Hepatocyte (in vitro differentiated cells): ENCODE data around the gene DCTPP1. TPM values are rescaled to one million over a fixed set of nuclear protein-coding genes. Genes with fewer than 3 reads are reported as not detected.

Experiments
- DNase-seq: peaks from one replicate; pipeline ENCODE4 v3.0.0-alpha.2; 2016; ENCODE audit warnings: low spot score
- H2AFZ ChIP-seq: fragments of 200-600 bp; sonication (generic); 2 replicates; pipeline ENCODE4 v1.6.0; 2016; ENCODE audit warnings: antibody characterized with exemption, mild to moderate bottlenecking
- H3K27ac ChIP-seq: fragments of 200-600 bp; sonication (generic); 2 replicates; pipeline ENCODE4 v1.5.1; 2016; ENCODE audit warnings: mild to moderate bottlenecking
- H3K27me3 ChIP-seq: fragments of 200-600 bp; sonication (generic); 2 replicates; pipeline ENCODE4 v1.6.1; 2016
- H3K36me3 ChIP-seq: fragments of 200-600 bp; sonication (generic); replicated peaks from 2 replicates; pipeline ENCODE4 v1.5.1; 2016; ENCODE audit warnings: low read depth; ENCODE audit not compliant: insufficient read depth
- H3K4me1 ChIP-seq: fragments of 200-600 bp; sonication (generic); 2 replicates; pipeline ENCODE4 v1.5.1; 2016; ENCODE audit warnings: mild to moderate bottlenecking, moderate library complexity; ENCODE audit not compliant: insufficient read depth
- H3K4me2 ChIP-seq: fragments of 200-600 bp; sonication (generic); 2 replicates; pipeline ENCODE4 v1.6.0; 2016
- H3K4me3 ChIP-seq: fragments of 200-600 bp; sonication (generic); 2 replicates; pipeline ENCODE4 v1.5.1; 2016; ENCODE audit warnings: mild to moderate bottlenecking
- H3K79me2 ChIP-seq: fragments of 200-600 bp; sonication (generic); 2 replicates; pipeline ENCODE4 v1.6.0; 2017; ENCODE audit warnings: mild to moderate bottlenecking
- H3K9me2 ChIP-seq: fragments of 200-600 bp; sonication (generic); replicated peaks from 2 replicates; pipeline ENCODE4 v1.6.0; 2017; ENCODE audit warnings: mild to moderate bottlenecking; ENCODE audit not compliant: insufficient read depth
- H3K9me3 ChIP-seq: fragments of 200-600 bp; sonication (generic); 2 replicates; pipeline ENCODE4 v1.5.1; 2016; ENCODE audit warnings: low read depth, mild to moderate bottlenecking
- H4K20me1 ChIP-seq: fragments of 200-600 bp; sonication (generic); 2 replicates; pipeline ENCODE4 v1.6.0; 2016; ENCODE audit warnings: mild to moderate bottlenecking; ENCODE audit not compliant: insufficient read depth, poor library complexity, severe bottlenecking
- EZH2 ChIP-seq: fragments of 200-600 bp; sonication (generic); IDR thresholded peaks from 2 replicates; pipeline ENCODE4 v1.6.1; 2016; ENCODE audit warnings: antibody characterized with exemption, mild to moderate bottlenecking, borderline replicate concordance
- EZH2phosphoT487 ChIP-seq: fragments of 200-600 bp; sonication (generic); IDR thresholded peaks from one replicate; pipeline ENCODE4 v1.6.1; 2018; ENCODE audit warnings: antibody characterized with exemption, mild to moderate bottlenecking, low read depth, moderate library complexity; ENCODE audit not compliant: unreplicated experiment, severe bottlenecking
- WGBS: methylation state at CpG from one replicate; pipeline ENCODE4 v1.1.6; 2016; ENCODE audit warnings: low lambda C conversion rate; ENCODE audit errors: missing lambda C conversion rate; 5-methylcytosine and 5-hydroxymethylcytosine counted together
- polyA plus RNA-seq: library from polyadenylated mRNA; unstranded; fragments of >200 nt; fragmentation: Nextera tagmentation; extraction: Ambion mirVana; gene quantifications from 2 replicates; pipeline ENCODE4 v1.2.1, GENCODE V29; 2016
- total RNA-seq: library from RNA; depleted of rRNA; stranded (reverse); fragments of >200 nt; gene quantifications from 2 replicates; pipeline ENCODE4 v1.2.3, GENCODE V29; 2014
- TF ChIP-seq, protein P1 (sequence below): fragments of 200-600 bp; sonication (generic); IDR thresholded peaks from 2 replicates; pipeline ENCODE4 v1.5.1; 2016; ENCODE audit warnings: antibody characterized with exemption, mild to moderate bottlenecking; ENCODE audit not compliant: poor library complexity

The DCTPP1 gene
- total and polyA plus RNA-seq, 2 experiments from 2014 or later, result 25.9 to 36.3 TPM

GRCh38 chr16:30381291-30382041, 48.4 kb downstream of the DCTPP1 start:
- no peak for DNase-seq

DNA sequence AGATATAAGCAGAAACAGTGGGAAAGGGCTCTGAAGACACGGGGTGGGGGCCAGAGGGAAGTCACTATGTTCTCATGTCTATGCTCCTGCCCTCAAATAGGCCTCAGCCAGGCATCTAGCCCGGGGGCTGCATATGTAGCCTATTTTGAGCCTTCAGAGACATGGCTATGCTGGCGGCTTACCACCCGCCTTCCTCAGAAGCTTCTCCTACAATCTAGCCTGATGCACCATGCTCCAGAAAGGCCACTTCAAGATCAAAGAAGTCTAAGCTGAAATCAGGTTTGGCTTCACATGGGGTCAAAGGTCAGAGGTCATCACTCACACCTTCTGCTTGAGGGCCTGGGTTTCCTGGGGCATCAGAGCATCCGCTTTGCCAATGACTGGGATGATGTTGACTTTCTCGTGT, 49.0 kb downstream of the DCTPP1 start:
- Histone ChIP-seq H3K9me2 (no peaks in the 10 kb centered on the region), H3K4me1 (peaks cover 11% of the 10 kb centered on the region), H2AFZ (no peak overlapping the region), H3K79me2 (peaks cover 6% of the 10 kb centered on the region), H3K4me2 (no peak overlapping the region), H3K9me3 (no peaks in the 10 kb centered on the region), H3K4me3 (no peak overlapping the region), H3K27me3 (no peaks in the 10 kb centered on the region), H3K27ac (no peak overlapping the region), H3K36me3 (no peaks in the 10 kb centered on the region), H4K20me1 (no peaks in the 10 kb centered on the region)
- no peak for TF ChIP-seq EZH2phosphoT487
- TF ChIP-seq, protein P1, sequence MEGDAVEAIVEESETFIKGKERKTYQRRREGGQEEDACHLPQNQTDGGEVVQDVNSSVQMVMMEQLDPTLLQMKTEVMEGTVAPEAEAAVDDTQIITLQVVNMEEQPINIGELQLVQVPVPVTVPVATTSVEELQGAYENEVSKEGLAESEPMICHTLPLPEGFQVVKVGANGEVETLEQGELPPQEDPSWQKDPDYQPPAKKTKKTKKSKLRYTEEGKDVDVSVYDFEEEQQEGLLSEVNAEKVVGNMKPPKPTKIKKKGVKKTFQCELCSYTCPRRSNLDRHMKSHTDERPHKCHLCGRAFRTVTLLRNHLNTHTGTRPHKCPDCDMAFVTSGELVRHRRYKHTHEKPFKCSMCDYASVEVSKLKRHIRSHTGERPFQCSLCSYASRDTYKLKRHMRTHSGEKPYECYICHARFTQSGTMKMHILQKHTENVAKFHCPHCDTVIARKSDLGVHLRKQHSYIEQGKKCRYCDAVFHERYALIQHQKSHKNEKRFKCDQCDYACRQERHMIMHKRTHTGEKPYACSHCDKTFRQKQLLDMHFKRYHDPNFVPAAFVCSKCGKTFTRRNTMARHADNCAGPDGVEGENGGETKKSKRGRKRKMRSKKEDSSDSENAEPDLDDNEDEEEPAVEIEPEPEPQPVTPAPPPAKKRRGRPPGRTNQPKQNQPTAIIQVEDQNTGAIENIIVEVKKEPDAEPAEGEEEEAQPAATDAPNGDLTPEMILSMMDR, result no peak
- no peak for TF ChIP-seq EZH2
- 91% methylated on average over 6 of the region's 6 CpGs for WGBS
- DNase-seq, result no peak

More at GRCh38 chr16:30381291-30382041, 48.4 kb downstream of the DCTPP1 start:
- no peaks in the 10 kb centered on the region for H3K27me3 ChIP-seq
- no peak overlapping the region for H2AFZ ChIP-seq
- no peaks in the 10 kb centered on the region for H3K9me2 ChIP-seq
- H4K20me1 ChIP-seq, result no peaks in the 10 kb centered on the region
- H3K4me3 ChIP-seq, result no peak overlapping the region
- no peak overlapping the region for H3K4me2 ChIP-seq
- no peaks in the 10 kb centered on the region for H3K36me3 ChIP-seq
- peaks cover 11% of the 10 kb centered on the region for H3K4me1 ChIP-seq
- no peak for TF ChIP-seq EZH2
- TF ChIP-seq EZH2phosphoT487, result no peak
- 89% methylated on average over 13 of the region's 13 CpGs for WGBS
- H3K27ac ChIP-seq, result no peak overlapping the region
- H3K79me2 ChIP-seq, result peaks cover 6% of the 10 kb centered on the region
- no peaks in the 10 kb centered on the region for H3K9me3 ChIP-seq

GRCh38 chr16:30380072-30380802, 49.6 kb downstream of the DCTPP1 start:
- H4K20me1 ChIP-seq, result no peaks in the 10 kb centered on the region
- H3K27me3 ChIP-seq, result no peaks in the 10 kb centered on the region
- 97% methylated on average over 4 of the region's 4 CpGs for WGBS
- no peaks in the 10 kb centered on the region for H3K36me3 ChIP-seq
- H3K4me2 ChIP-seq, result no peak overlapping the region
- no peak overlapping the region for H3K4me3 ChIP-seq
- H3K9me3 ChIP-seq, result no peaks in the 10 kb centered on the region
- peaks cover 6% of the 10 kb centered on the region for H3K79me2 ChIP-seq
- TF ChIP-seq, protein P1, result no peak
- no peak for TF ChIP-seq EZH2phosphoT487
- DNase-seq, result no peak
- H3K27ac ChIP-seq, result no peak overlapping the region
- H3K9me2 ChIP-seq, result no peaks in the 10 kb centered on the region
- H2AFZ ChIP-seq, result no peak overlapping the region
- peaks cover 11% of the 10 kb centered on the region for H3K4me1 ChIP-seq
